Neural cell (in vitro differentiated cells): ENCODE measurements around the gene CACNB2. TPM values are rescaled to one million over a fixed set of nuclear protein-coding genes. Genes with fewer than 3 reads are reported as not detected.

Source experiments
- H2AFZ ChIP-seq: fragments of 200-600, 300-800 bp; sonication (generic), shearing (Covaris generic); 2 replicates; pipeline ENCODE4 v1.6.0; 2014; ENCODE audit warnings: low read depth, mild to moderate bottlenecking, antibody characterized with exemption, low read length, moderate library complexity
- H3F3A ChIP-seq: fragments of 200-600 bp; shearing (Covaris generic); 2 replicates; pipeline ENCODE4 v1.6.1; 2016; ENCODE audit warnings: mild to moderate bottlenecking, moderate library complexity, mixed read lengths, antibody characterized with exemption, low read length; ENCODE audit not compliant: insufficient read depth, poor library complexity, severe bottlenecking
- H3K27ac ChIP-seq: fragments of 200-600, 300-800 bp; sonication (generic), shearing (Covaris generic); 2 replicates; pipeline ENCODE4 v1.5.1; 2014; ENCODE audit warnings: mild to moderate bottlenecking, low read length, moderate library complexity
- H3K27me3 ChIP-seq: fragments of 300-800, 200-600 bp; sonication (generic), shearing (Covaris generic); 2 replicates; pipeline ENCODE4 v1.6.0; 2014; ENCODE audit warnings: mild to moderate bottlenecking, low read depth, low read length, moderate library complexity; ENCODE audit not compliant: insufficient read depth
- H3K36me3 ChIP-seq: fragments of 300-800, 200-600 bp; sonication (generic), shearing (Covaris generic); 2 replicates; pipeline ENCODE4 v1.5.1; 2014; ENCODE audit warnings: mild to moderate bottlenecking, antibody characterized with exemption, low read length, moderate library complexity; ENCODE audit not compliant: insufficient read depth
- H3K4me2 ChIP-seq: fragments of 300-800, 200-600 bp; sonication (generic), shearing (Covaris generic); 2 replicates; pipeline ENCODE4 v1.6.0; 2014; ENCODE audit warnings: mild to moderate bottlenecking, low read length
- H3K4me3 ChIP-seq: fragments of 300-800, 200-600 bp; sonication (generic), shearing (Covaris generic); 2 replicates; pipeline ENCODE4 v1.5.1; 2014; ENCODE audit warnings: mild to moderate bottlenecking, low read length, moderate library complexity
- H3K79me2 ChIP-seq: fragments of 200-600 bp; shearing (Covaris generic); replicated peaks from 2 replicates; pipeline ENCODE4 v1.6.0; 2014; ENCODE audit warnings: mild to moderate bottlenecking, low read length, moderate library complexity; ENCODE audit not compliant: insufficient read depth
- H3K9ac ChIP-seq: fragments of 300-800, 200-600 bp; sonication (generic), shearing (Covaris generic); 2 replicates; pipeline ENCODE4 v1.6.1; 2016; ENCODE audit warnings: mild to moderate bottlenecking, low read length, mixed read lengths
- H3K9me2 ChIP-seq: fragments of 200-600 bp; shearing (Covaris generic); 2 replicates; pipeline ENCODE4 v1.6.1; 2016; ENCODE audit warnings: mild to moderate bottlenecking, low read length, mixed read lengths; ENCODE audit not compliant: insufficient read depth
- H3K9me3 ChIP-seq: fragments of 200-600, 300-800 bp; sonication (generic), shearing (Covaris generic); 2 replicates; pipeline ENCODE4 v1.6.1; 2016; ENCODE audit warnings: mild to moderate bottlenecking, mixed run types, low read length, moderate library complexity, mixed read lengths
- H4K20me1 ChIP-seq: fragments of 200-600 bp; shearing (Covaris generic); 2 replicates; pipeline ENCODE4 v1.6.1; 2016; ENCODE audit warnings: mild to moderate bottlenecking, mixed run types; ENCODE audit not compliant: insufficient read depth
- CTCF ChIP-seq: fragments of 450-650 bp; IDR thresholded peaks from 2 replicates; pipeline ENCODE4 v1.5.1; 2014; ENCODE audit warnings: antibody characterized with exemption, mild to moderate bottlenecking, moderate library complexity; ENCODE audit not compliant: poor library complexity, severe bottlenecking
- EP300 ChIP-seq: fragments of 450-650 bp; conservative IDR thresholded peaks from 2 replicates; pipeline ENCODE4 v1.6.1; 2014; ENCODE audit warnings: antibody characterized with exemption, mild to moderate bottlenecking, moderate library complexity; ENCODE audit not compliant: poor library complexity, severe bottlenecking
- EZH2 ChIP-seq: fragments of 200-600, 300-800 bp; shearing (Covaris generic), sonication (generic); IDR thresholded peaks from 2 replicates; pipeline ENCODE4 v1.6.1; 2014; ENCODE audit warnings: antibody characterized with exemption, low read length, borderline replicate concordance, mild to moderate bottlenecking; ENCODE audit not compliant: insufficient read depth, poor library complexity, severe bottlenecking
- MXI1 ChIP-seq: fragments of 450-650 bp; conservative IDR thresholded peaks from 2 replicates; pipeline ENCODE4 v1.6.1; 2014; ENCODE audit warnings: antibody characterized with exemption, mild to moderate bottlenecking; ENCODE audit not compliant: poor library complexity, severe bottlenecking
- POLR2AphosphoS5 ChIP-seq: IDR thresholded peaks from 2 replicates; pipeline ENCODE4 v1.6.1; 2012
- RAD21 ChIP-seq: fragments of 450-650 bp; conservative IDR thresholded peaks from 2 replicates; pipeline ENCODE4 v1.6.1; 2014; ENCODE audit warnings: antibody characterized with exemption, mild to moderate bottlenecking, moderate library complexity
- REST ChIP-seq: IDR thresholded peaks from 2 replicates; pipeline ENCODE4 v1.6.1; 2012; ENCODE audit warnings: borderline replicate concordance
- SMC3 ChIP-seq: fragments of 450-650 bp; conservative IDR thresholded peaks from 2 replicates; pipeline ENCODE4 v1.6.1; 2014; ENCODE audit warnings: antibody characterized with exemption, mild to moderate bottlenecking, moderate library complexity; ENCODE audit not compliant: poor library complexity
- TAF1 ChIP-seq: IDR thresholded peaks from 2 replicates; pipeline ENCODE4 v1.6.1; 2012; ENCODE audit warnings: low read depth
- polyA plus RNA-seq: library from polyadenylated mRNA; depleted of rRNA; stranded (reverse); fragments of >200 nt; gene quantifications from 2 replicates; pipeline ENCODE4 v1.2.3, GENCODE V29; 2014

The CACNB2 gene
- polyA plus RNA-seq, 1 donor from 2014 or later = 14.3 TPM

- Histone ChIP-seq H3K79me2 (no peaks in the 10 kb centered on the region), H4K20me1 (no peaks in the 10 kb centered on the region), H3K27ac (no peak overlapping the region), H3K4me3 (no peak overlapping the region), H3F3A (peaks cover 6% of the 10 kb centered on the region), H3K9me3 (no peaks in the 10 kb centered on the region), H3K4me2 (no peak overlapping the region), H3K9ac (no peak overlapping the region), H3K27me3 (no peaks in the 10 kb centered on the region), H3K36me3 (peaks cover 9% of the 10 kb centered on the region), H2AFZ (no peak overlapping the region), H3K9me2 (no peaks in the 10 kb centered on the region)
- TF ChIP-seq EP300 = no peak
- TF ChIP-seq EZH2 = no peak
- no peak for TF ChIP-seq CTCF
- TF ChIP-seq RAD21 = no peak
- TF ChIP-seq REST = no peak
- TF ChIP-seq POLR2AphosphoS5 = no peak
- no peak for TF ChIP-seq TAF1
- no peak for TF ChIP-seq SMC3
- TF ChIP-seq MXI1 = no peak
These were observed 402.6 kb downstream of the CACNB2 start for GRCh38 chr10:18542832-18543231.

DNA sequence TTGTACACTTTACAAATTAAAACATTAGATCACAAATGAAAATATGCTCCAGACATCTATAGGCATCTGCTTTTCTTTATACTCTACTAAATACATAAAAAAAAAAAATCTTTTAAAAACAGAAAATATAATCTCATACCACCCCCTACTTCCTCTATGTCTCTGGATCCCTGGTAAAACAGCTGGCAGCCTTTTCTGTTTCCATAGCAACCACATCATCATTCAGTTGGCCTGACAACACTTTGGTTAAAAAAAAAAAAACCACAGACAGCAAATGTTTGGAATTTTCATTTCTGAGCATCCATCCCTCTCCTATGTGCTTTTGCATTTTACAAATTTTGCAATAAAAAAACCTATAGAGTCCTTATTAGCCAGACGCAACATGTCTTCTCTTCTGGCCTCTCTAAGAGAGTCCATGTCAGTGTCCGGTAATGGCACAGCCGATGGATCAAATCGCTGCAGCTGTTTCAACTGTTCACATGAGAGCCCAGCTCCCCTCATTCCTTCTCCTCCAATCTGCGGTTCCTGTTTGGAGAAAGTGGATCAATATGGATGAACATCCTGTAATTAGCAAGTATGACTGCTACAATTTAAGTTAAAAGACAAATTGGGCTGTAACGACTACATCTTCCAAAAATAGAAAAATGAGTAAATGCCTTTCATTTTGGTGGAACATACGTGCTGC is 405.5 kb downstream of the CACNB2 start:
- no peak for TF ChIP-seq RAD21
- peak; percentile 49 for TF ChIP-seq EP300
- TF ChIP-seq SMC3 = no peak
- TF ChIP-seq EZH2 = no peak
- TF ChIP-seq REST = no peak
- TF ChIP-seq POLR2AphosphoS5 = no peak
- TF ChIP-seq TAF1 = no peak
- TF ChIP-seq MXI1 = peak; percentile 24
- Histone ChIP-seq H3F3A (peaks cover 6% of the 10 kb centered on the region), H3K27me3 (no peaks in the 10 kb centered on the region), H3K9ac (peak overlapping the region; percentile 50), H3K4me2 (peak overlapping the region; percentile 63), H3K4me3 (peak overlapping the region; percentile 51), H3K79me2 (no peaks in the 10 kb centered on the region), H3K36me3 (peaks cover under 1% of the 10 kb centered on the region), H3K9me3 (no peaks in the 10 kb centered on the region), H3K9me2 (no peaks in the 10 kb centered on the region), H3K27ac (peak overlapping the region; percentile 91), H2AFZ (peak overlapping the region; percentile 17), H4K20me1 (no peaks in the 10 kb centered on the region)
